Cardiac septum (tissue), 1 donor: ENCODE results near the gene CCN5. TPM values are rescaled to one million over a fixed set of nuclear protein-coding genes. Genes with fewer than 3 reads are reported as not detected.
"Not testable (repeated sequence)": the region's sequence is repeated elsewhere in the genome, so short reads cannot be mapped to it uniquely, and the experiment has no call there.

Experiments
- DNase-seq: peaks from one replicate; pipeline ENCODE4 v3.0.0-alpha.2; 2020; ENCODE audit warnings: low spot score
- intact Hi-C: fragments of 100-400 bp; cut with DNase I; formaldehyde crosslinking; loops from one replicate; pipeline ENCODE4 v1.14.0; 2022
- total RNA-seq: library from RNA; stranded (reverse); fragmentation: NEBNext Ultra II Directional; extraction: Animal tissue kit (Norgen Biotek cat#: 25700); gene quantifications from one replicate; pipeline ENCODE4 v1.2.1, GENCODE V29; 2021
- donor health status: DM: no; HTN: no; CAD: no.

CCN5 gene
- total RNA-seq, 1 donor from 2014 or later: 29.3 TPM

DNA sequence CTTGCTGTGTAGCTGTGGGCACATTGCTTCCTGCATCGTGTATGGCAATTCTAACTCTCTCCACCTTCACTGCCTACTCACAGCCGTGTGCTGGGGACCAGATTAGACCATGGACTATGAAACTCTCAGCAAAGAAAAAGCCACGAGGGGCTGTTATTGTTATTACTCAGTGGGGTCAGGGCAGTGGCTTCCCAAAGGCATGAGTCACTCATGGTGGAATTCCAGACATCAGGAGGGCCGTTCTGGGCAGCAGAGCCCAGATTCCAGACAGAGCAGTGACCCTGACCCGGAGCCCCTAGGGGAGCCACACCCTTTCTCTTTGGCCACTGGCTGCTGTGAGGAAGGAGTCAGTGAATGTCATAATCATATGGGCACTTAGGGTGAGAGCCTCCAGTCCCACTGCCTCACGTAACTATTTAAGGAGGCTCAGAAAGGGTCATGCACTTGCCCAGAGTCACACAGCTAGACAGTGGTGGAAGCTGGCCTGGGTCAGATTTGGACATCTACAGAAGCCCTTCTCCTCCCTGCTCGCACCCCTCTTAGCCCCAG is 22.2 kb upstream of the CCN5 start:
- intact Hi-C loops: loop anchor here (1.0 to 5.0 kb wide), 2 partner anchors 9 to 116 kb away; no protein-coding TSS in a partner anchor
- DNase-seq: peak; percentile 87

DNA sequence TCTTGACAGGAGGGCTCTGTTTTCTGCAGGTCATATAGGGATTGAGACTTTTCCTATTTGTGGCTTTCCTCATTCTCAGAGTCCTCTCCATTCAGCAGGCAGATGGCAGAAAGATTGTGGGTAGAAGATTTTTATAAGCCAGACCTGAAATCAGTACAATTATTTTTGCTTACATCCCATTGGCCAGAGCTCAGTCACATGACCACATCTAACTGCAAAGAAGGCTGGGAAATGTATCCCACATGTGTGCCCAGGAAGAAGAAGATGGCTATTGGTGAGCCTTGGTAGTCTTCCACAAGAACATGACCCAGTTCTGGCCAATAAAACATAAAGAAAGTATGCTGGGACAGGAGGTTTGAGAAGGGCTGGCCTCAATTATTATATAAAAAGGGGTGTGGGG is 21.5 kb upstream of the CCN5 start:
- no peak for DNase-seq
- intact Hi-C loops: loop anchor here (1.0 to 5.0 kb wide), 2 partner anchors 9 to 116 kb away; no protein-coding TSS in a partner anchor

DNA sequence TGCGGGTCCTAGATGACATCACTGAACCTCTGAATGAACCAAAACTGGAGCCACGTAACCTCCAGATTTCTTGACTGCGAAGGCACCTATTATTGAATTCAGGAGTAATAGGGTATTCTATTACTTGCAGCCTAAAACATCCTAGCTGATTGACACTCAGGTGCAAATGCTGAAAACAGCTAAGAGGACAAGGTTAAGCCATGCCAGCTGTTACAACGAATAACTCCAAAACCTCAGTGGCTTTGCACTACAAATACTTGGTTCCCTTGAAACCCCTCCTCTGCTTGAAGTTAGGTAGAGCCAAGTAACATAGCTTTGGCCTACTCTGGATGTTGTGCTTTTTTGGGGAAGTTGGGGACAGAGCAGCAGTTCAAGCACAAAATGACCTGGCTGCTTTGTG is 21.0 kb upstream of the CCN5 start:
- intact Hi-C loops: loop anchor here (5.0 kb wide), 1 partner anchor 117 kb away; no protein-coding TSS in a partner anchor
- no peak for DNase-seq

DNA sequence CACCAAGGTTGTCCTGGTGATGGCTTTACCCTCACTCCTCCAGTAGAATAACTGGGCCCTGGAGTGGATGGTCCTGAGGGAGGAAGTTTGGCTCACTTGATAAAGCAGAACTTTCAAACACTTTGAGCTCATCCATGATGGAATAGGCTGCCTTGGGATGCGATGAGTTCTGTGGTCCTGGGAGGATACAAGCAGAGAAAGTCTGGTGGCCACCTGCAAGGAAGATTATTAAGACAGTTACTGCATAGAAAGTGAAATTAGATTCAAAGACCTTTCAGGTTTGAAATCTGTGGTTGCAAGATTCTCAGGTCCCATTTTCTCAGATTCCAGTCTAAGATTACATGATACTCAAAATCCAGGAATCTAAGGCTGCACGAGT is 19.9 kb upstream of the CCN5 start:
- intact Hi-C loops: no loop called here
- no peak for DNase-seq

GRCh38 chr20:44695674-44696300 is 19.4 kb upstream of the CCN5 start:
- DNase-seq: no peak
- intact Hi-C loops: no loop called here

DNA sequence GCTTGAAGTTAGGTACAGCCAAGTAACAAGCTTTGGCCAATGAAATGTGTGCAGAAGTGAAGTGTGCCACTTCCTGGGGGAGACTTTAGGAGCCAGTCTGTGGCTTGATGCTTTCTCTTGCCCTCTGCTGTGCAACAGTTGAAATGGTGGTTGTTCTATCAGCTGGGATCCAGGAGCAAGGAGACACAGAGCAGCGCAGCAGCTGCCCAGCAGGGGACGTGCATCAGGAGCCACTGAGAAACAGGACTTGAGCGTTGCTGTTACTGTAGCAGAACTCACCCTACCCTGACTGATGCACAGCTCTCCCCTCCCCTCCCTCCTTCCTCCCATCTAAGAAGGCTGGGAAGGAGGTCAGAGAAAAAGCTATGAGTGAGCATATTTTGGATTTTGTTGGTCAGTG is 18.9 kb upstream of the CCN5 start:
- DNase-seq: no peak
- intact Hi-C loops: no loop called here

- intact Hi-C loops, DNase-seq: not testable (repeated sequence)
Measured at GRCh38 chr20:44697041-44697440, 18.1 kb upstream of the CCN5 start.

- intact Hi-C loops: no loop called here
- DNase-seq: no peak
Measured at GRCh38 chr20:44698351-44698750, 16.8 kb upstream of the CCN5 start.

DNA sequence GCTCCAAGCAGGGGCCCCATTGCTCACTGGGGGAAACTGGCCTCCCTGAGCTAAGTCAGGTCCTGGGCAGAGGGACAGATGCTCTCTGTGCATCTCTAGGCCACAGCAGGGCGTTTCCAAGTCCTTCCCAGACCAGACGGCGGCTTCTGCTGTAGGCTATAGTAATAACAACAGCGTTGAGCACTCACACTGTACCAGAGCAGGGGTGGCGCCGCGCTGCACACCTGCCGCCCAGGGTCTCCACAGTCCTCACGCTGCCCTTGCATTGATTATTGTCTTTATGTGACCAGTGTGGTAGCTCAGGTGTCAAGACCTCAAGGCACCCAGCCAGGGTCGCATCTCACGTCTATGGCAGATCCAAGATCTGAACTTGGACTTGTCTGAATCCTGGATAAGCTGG is 14.9 kb upstream of the CCN5 start:
- no peak for DNase-seq
- intact Hi-C loops: no loop called here

DNA sequence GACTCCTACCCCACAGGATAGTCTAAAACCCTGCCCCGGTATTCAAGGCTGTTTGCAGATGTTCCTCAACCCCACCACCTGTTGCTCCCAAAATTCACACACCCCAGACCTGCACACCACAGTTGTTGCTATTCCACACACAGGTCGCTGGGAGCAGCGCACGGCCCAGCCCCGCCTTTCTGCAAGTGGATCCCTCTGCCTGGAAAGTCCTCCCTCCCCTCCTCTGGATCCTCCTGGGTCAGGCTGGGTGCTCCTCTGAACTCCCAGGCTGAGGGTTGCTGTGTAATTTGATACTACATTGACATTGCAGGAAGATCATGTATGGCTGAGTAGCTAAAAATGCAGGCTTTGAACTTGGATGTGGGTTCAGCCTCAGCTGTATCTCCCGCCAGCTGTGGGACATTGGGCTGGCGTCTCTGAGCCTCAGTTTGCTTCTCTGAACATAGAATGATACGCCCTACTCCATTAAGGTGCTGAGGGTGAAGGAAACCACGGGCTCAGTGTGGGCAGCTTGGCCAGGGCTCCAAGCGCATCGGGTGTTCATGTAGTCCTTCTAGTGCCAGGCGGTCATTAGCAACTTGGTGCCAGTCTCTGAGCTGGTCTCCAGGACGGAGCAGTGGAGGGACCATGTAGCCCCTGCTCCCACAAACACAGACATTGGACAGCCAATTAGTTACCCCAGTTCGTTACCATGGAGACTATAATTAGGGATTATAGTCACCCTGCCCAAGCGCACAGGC is 13.9 kb upstream of the CCN5 start:
- intact Hi-C loops: no loop called here
- no peak for DNase-seq

DNA sequence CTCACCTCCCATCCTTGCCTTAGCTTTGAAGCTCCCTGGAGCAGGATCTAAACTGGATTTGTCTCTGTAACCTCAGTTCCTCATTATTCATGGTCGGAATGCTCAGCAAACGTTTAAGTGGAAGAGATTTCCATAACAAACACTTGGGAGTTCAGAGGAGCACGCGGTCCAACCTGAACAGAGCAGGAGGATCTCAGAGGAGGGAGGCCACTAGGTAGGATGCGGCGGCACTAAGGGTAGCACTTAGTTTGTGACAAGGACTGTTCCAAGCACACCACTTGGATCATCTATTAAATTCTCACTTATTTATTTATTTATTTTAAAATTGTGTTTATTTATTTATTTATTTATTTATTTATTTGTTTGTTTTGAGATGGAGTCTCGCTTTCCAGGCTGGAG is 13.3 kb upstream of the CCN5 start:
- intact Hi-C loops: loop anchor here (1.0 kb wide), 1 partner anchor 9 kb away; no protein-coding TSS in a partner anchor
- DNase-seq: no peak

- intact Hi-C loops: loop anchor here (1.0 kb wide), 1 partner anchor 9 kb away; no protein-coding TSS in a partner anchor
- peak; percentile 91 for DNase-seq
Measured at GRCh38 chr20:44702776-44703175, 12.4 kb upstream of the CCN5 start.

DNA sequence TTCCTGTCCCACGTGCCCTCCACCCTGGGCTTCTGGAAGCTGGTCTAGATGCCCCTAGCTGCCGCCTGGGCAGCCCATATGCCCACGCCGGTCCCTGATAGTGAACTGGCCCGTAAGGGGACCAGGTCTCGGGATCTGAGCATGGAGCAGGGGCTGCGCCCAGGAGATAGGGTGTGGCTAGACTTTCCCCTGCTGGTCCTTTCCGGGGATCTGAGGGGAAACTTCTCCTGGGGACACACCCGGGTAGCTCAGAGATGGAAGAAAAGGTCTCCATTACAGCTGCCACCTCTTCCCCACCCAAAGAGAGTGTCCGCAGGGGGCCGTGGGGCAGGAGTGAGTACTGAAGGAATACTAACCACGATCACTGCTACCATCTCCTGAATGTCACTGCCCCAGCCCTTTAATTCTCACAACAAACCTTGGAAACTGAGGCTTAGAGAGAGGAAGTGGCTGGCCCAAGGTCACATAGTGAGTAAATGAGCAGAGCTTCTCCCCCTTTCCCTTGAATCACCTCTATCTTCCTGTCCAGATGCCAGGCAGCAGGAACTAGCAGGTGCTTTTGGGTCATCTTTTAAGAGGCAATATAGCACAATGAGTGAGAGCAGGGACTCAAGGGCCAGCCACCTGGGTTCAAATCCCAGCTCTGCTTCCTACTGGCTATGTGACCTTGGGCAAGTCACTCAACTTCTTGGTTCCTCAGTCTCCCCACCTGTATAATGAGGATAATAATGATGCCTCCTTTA is 11.8 kb upstream of the CCN5 start:
- intact Hi-C loops: no loop called here
- DNase-seq: no peak

GRCh38 chr20:44703956-44704488 is 11.1 kb upstream of the CCN5 start:
- DNase-seq: no peak

DNA sequence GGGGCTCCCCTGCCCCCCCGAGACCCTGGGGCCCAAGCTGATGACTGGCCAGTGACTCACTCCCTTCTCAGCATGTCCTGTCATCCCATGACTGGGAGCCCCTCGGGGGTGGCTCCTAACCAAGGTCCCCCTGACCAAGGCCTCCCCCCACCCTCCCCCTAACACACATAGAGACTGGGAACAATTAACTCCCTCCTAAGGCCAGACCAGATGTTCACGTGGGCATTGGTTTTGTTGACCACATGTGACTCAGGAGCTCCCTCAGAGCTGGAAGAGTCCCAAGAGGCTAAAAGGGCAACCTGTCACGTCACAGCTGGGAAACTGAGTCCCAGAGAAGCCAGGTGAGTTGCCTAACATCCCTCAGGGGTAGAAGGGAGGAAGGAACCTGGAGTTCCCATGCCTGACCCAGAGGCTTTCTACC is 10.6 kb upstream of the CCN5 start:
- no peak for DNase-seq
- intact Hi-C loops: no loop called here

More at GRCh38 chr20:44703956-44704488, 11.1 kb upstream of the CCN5 start:
- intact Hi-C loops: no loop called here

GRCh38 chr20:44705364-44706094 is 9.6 kb upstream of the CCN5 start:
- intact Hi-C loops: no loop called here
- no peak for DNase-seq

GRCh38 chr20:44706301-44707017 is 8.7 kb upstream of the CCN5 start:
- DNase-seq: no peak
- intact Hi-C loops: no loop called here

- intact Hi-C loops: no loop called here
- no peak for DNase-seq
Measured at GRCh38 chr20:44707018-44707579, 8.1 kb upstream of the CCN5 start.
